Left lung (tissue), 8 donors: Measurements from ENCODE around the gene SFTPA1. TPM values are rescaled to one million over a fixed set of nuclear protein-coding genes. Genes with fewer than 3 reads are reported as not detected.

ENCODE experiments used
- polyA plus RNA-seq, 6 donors: library from polyadenylated mRNA; unstranded; fragments of 120-200 nt; gene quantifications; one replicate each; pipeline ENCODE4 v1.2.1, GENCODE V29; 2013; ENCODE audit not compliant: insufficient read length in 6 of 6
- total RNA-seq, 2 donors: library from RNA; stranded (reverse); fragmentation: NEBNext Ultra II Directional; extraction: Animal tissue kit (Norgen Biotek cat#: 25700); gene quantifications; one replicate each; pipeline ENCODE4 v1.2.1, GENCODE V29; 2021
- donor health status: DM: no; HTN: yes; CAD: no.
- donor health status: DM: no; HTN: no; CAD: no.

The SFTPA1 gene
- total and polyA plus RNA-seq, 8 donors, result 19.7 to 11,086 (median 97.6) TPM

Other genes starting within 250 kb of the SFTPA1 start
- gene ZCCHC24, start 165.3 kb upstream of the SFTPA1 start, total RNA-seq, result 10 to 100 TPM; 31.2 to 42.4 TPM
- 10 to 100 TPM; 28.9 to 48.3 (median 37.1) TPM for gene ZCCHC24, start 165.3 kb upstream of the SFTPA1 start, polyA plus RNA-seq
- gene EIF5AL1, start 98.4 kb upstream of the SFTPA1 start, total RNA-seq, result under 1 TPM; 0.24 to 0.76 TPM
- 1 to 10 TPM in 3 of 6 donors, under 1 TPM in 3; 0.18 to 3.5 (median 1.1) TPM for gene EIF5AL1, start 98.4 kb upstream of the SFTPA1 start, polyA plus RNA-seq
- over 10,000 TPM in 1 of 2 donors, 1,000 to 10,000 TPM in 1; 3,839 to 13,178 TPM for gene SFTPA2, start 50.5 kb upstream of the SFTPA1 start, total RNA-seq
- gene SFTPA2, start 50.5 kb upstream of the SFTPA1 start, polyA plus RNA-seq, result 10 to 100 TPM in 1 of 6 donors, 1 to 10 TPM in 4, under 1 TPM in 1; 0.83 to 13.1 (median 6.7) TPM
- gene NUTM2B, start 92.3 kb downstream of the SFTPA1 start, total RNA-seq, result 1 to 10 TPM in 1 of 2 donors, under 1 TPM in 1; 0.76 to 1.5 TPM
- 1 to 10 TPM; 1.7 to 4.2 (median 3.1) TPM for gene NUTM2B, start 92.3 kb downstream of the SFTPA1 start, polyA plus RNA-seq
- not detected for gene NUTM2E, start 215.8 kb downstream of the SFTPA1 start, total RNA-seq
- 1 to 10 TPM in 1 of 6 donors, under 1 TPM in 4, not detected in 1; 0.25 to 1.7 (median 0.48) TPM for gene NUTM2E, start 215.8 kb downstream of the SFTPA1 start, polyA plus RNA-seq